ENCODE data around the gene ZWILCH.

The ZWILCH gene

GRCh38 chr15:66482539-66482938 lies 22.6 kb upstream of the ZWILCH start:
- TF ChIP-seq, protein P1, sequence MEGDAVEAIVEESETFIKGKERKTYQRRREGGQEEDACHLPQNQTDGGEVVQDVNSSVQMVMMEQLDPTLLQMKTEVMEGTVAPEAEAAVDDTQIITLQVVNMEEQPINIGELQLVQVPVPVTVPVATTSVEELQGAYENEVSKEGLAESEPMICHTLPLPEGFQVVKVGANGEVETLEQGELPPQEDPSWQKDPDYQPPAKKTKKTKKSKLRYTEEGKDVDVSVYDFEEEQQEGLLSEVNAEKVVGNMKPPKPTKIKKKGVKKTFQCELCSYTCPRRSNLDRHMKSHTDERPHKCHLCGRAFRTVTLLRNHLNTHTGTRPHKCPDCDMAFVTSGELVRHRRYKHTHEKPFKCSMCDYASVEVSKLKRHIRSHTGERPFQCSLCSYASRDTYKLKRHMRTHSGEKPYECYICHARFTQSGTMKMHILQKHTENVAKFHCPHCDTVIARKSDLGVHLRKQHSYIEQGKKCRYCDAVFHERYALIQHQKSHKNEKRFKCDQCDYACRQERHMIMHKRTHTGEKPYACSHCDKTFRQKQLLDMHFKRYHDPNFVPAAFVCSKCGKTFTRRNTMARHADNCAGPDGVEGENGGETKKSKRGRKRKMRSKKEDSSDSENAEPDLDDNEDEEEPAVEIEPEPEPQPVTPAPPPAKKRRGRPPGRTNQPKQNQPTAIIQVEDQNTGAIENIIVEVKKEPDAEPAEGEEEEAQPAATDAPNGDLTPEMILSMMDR (IDR thresholded peaks at IDR 0.05; ENCODE audit: insufficient read depth, missing control alignments), result no peak
- no peak for FAIRE-seq

GRCh38 chr15:66483131-66483566 lies 22.0 kb upstream of the ZWILCH start:
- no peak for DNase-seq (ENCODE audit: insufficient read length, low spot score)
- FAIRE-seq, result no peak
- TF ChIP-seq, protein P1 (IDR thresholded peaks at IDR 0.05; ENCODE audit: insufficient read depth, missing control alignments), result no peak

More at GRCh38 chr15:66482539-66482938, 22.6 kb upstream of the ZWILCH start:
- no peak for DNase-seq (ENCODE audit: insufficient read length, low spot score)

- TF ChIP-seq, protein P1 (IDR thresholded peaks at IDR 0.05; ENCODE audit: insufficient read depth, missing control alignments), result no peak
- FAIRE-seq (no peak), DNase-seq (ENCODE audit: insufficient read length, low spot score) (no peak)
Measured at GRCh38 chr15:66484539-66485112, 20.5 kb upstream of the ZWILCH start.

DNA sequence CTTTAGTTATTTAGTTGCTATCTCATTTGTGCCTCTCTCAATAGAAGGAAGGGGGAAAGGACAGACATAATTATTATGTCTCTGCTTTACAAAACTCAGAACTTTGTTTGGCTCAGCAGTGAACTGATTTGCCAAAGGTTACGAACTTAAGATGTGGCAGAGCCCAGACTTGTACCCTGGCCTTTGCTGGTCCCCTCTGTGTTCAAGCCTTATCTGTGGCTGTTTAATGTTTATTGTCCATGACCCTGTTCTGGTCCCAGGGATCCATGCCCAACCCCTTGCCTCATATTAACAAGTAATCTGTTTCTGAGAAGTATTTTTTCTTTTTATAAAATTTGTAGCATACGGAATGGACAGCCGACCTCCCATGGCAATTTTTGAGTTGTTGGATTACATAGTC lies 18.2 kb upstream of the ZWILCH start:
- FAIRE-seq, result no peak
- TF ChIP-seq, protein P1 (IDR thresholded peaks at IDR 0.05; ENCODE audit: insufficient read depth, missing control alignments), result no peak
- DNase-seq (ENCODE audit: insufficient read length, low spot score), result no peak

DNA sequence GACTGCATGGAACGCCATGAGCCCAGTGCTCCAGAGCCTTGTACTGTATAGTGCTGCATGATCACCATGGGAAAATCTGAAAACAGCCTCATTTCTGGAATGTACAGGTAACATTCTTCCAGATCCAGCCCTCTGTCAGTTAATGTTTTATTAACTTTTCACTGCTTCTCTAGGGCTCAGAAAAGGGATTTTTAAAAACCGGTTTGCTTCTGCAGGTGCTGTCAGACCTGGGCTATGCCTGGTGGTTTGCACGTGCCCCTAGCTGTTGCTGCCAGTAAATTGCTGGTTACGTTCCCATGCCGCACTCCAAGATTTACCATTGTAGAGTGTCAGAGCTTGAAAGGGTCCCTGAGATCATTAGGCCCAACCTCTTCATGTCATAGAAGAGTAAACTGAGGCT lies 16.6 kb upstream of the ZWILCH start:
- FAIRE-seq (no peak), DNase-seq (ENCODE audit: insufficient read length, low spot score) (no peak)
- TF ChIP-seq, protein P1 (IDR thresholded peaks at IDR 0.05; ENCODE audit: insufficient read depth, missing control alignments), result no peak

DNA sequence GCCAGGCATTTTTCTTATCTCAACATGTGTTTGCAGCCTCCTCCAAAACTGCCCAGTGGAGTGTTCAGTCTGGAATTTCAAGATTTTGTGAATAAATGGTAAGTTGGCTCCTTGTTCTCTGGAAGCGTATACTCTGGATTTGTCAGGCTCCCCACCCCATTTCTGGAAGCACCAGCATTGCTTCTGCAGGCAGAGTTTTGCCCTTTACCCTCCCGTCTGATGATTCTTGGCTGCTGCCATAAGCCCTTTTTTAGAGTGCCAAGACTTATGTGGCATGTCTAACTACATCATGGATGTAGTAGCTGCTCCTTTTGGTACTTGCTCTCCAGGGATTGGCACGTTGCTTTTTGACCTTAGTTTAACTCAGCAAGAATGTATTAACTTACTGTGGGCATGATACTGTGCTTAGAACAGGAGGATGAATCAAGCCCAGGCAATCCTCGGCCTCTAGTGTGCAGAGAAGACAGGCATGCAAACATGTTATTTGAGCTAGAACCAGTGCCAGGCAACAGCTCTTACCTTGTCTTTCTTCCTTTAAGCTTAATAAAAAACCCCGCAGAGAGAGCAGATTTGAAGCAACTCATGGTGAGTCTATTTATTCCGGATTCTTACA lies 15.8 kb upstream of the ZWILCH start:
- no peak for FAIRE-seq
- TF ChIP-seq, protein P1 (IDR thresholded peaks at IDR 0.05; ENCODE audit: insufficient read depth, missing control alignments), result no peak
- no peak for DNase-seq (ENCODE audit: insufficient read length, low spot score)

DNA sequence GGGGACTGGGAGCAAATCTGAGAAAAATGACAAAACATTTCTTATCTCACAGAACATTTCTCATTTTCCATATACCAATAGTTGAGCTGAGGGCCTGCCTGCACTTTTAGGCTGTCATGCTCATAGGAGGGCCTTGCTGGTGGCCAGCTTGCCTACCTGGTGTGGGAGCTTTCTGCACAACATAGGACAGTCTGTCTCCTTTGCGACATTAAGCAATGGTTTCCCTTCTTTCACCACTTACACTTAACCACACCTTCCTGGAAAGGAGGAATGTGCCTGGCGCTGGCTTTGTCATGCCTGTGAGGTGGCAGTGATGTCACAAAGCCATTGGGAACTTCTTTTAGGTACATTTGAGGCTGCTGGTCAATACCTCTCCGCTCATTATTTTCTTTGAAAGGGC lies 13.3 kb upstream of the ZWILCH start:
- TF ChIP-seq, protein P1 (IDR thresholded peaks at IDR 0.05; ENCODE audit: insufficient read depth, missing control alignments), result no peak

More for the DNA sequence above, 13.3 kb upstream of the ZWILCH start:
- FAIRE-seq (no peak), DNase-seq (ENCODE audit: insufficient read length, low spot score) (no peak)

Data from D721Med (cell line).